Rectal smooth muscle tissue (tissue), 1 donor: Measurements from ENCODE around the gene RSPH4A.
"Not testable (repeated sequence)": the region's sequence is repeated elsewhere in the genome, so short reads cannot be mapped to it uniquely, and the experiment has no call there.

Source experiments
- H3K27ac ChIP-seq: one replicate; pipeline ENCODE4 v1.7.0; 2013; ENCODE audit warnings: low read depth, low read length, inconsistent platforms
- H3K27me3 ChIP-seq: one replicate; pipeline ENCODE4 v1.7.0; 2013; ENCODE audit warnings: low read length; ENCODE audit not compliant: control insufficient read depth, insufficient read depth
- H3K36me3 ChIP-seq: one replicate; pipeline ENCODE4 v1.7.0; 2013; ENCODE audit warnings: low read length; ENCODE audit not compliant: control insufficient read depth, insufficient read depth
- H3K4me1 ChIP-seq: one replicate; pipeline ENCODE4 v1.7.0; 2013; ENCODE audit warnings: low read length; ENCODE audit not compliant: control insufficient read depth, insufficient read depth
- H3K4me3 ChIP-seq: one replicate; pipeline ENCODE4 v1.7.0; 2013; ENCODE audit warnings: low read length
- H3K9ac ChIP-seq: one replicate; pipeline ENCODE4 v1.7.0; 2013; ENCODE audit warnings: low read length

The RSPH4A gene

DNA sequence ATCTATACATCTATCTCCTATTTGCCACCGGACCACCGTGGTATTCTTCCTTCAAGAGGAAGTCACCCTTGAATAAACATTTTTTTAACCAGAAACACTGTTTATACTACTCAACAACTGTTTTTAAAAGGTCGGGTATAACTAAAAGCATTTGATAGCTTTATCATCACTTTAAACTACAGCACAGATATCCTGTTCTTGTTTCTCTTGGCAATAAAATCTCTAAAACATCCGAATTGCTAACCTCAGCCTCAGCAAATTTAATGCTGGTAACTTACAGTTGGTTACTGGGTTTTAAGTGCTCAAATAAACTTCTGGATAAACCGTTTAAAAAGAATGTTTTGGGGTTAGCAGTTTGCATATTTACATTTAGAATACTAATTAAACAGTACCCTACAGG, 31.9 kb downstream of the RSPH4A start:
- no peak overlapping the region for H3K9ac ChIP-seq
- H3K27me3 ChIP-seq, result no peaks in the 10 kb centered on the region
- no peaks in the 10 kb centered on the region for H3K36me3 ChIP-seq
- H3K4me3 ChIP-seq, result no peak overlapping the region
- no peak overlapping the region for H3K27ac ChIP-seq
- no peaks in the 10 kb centered on the region for H3K4me1 ChIP-seq

- Histone ChIP-seq H3K4me1 (no peaks in the 10 kb centered on the region), H3K27ac (no peak overlapping the region), H3K9ac (no peak overlapping the region), H3K4me3 (no peak overlapping the region), H3K27me3 (no peaks in the 10 kb centered on the region), H3K36me3 (no peaks in the 10 kb centered on the region)
Observed at GRCh38 chr6:116649129-116649528, 32.9 kb downstream of the RSPH4A start.

DNA sequence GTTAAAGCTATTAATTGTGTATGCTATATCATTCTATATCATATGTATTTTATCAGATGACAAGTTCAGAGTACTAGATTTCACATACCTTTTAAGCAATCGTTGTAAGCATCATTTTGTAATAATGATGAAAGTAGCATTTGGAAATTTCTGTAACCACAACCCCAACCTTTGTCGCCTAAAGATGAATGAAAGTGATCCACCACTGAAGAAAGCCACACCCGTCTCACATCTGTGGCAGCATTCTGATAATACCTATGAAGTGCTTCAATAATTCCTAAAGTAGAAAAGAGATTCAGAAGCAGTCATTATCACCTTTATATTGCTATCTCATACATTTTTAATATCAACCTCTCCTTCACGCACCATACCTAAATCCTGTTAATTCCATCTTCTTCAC, 35.6 kb downstream of the RSPH4A start:
- no peaks in the 10 kb centered on the region for H3K4me1 ChIP-seq
- H3K27ac ChIP-seq, result no peak overlapping the region
- H3K36me3 ChIP-seq, result no peaks in the 10 kb centered on the region

DNA sequence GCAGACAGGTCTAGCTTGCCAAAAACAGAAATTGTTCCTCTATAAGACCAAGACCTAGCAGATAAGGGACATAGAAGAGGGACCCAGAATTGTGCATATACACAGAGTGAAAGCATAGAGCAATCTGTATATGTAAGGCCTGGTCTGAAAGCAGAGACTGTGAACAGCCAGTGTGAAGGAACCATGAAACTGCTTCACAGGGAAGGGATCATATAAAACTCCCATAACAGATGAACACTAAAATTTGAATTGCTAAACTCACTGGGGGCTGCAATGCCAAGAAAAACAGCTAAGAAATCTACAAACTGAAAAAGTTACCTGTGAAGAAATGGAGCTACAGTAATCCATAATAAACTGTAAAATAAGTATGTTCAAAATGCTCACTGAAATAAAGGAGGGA, 45.3 kb downstream of the RSPH4A start:
- H3K9ac ChIP-seq, result no peak overlapping the region
- no peaks in the 10 kb centered on the region for H3K36me3 ChIP-seq
- H3K27ac ChIP-seq, result no peak overlapping the region
- no peaks in the 10 kb centered on the region for H3K4me1 ChIP-seq
- H3K4me3 ChIP-seq, result no peak overlapping the region
- no peaks in the 10 kb centered on the region for H3K27me3 ChIP-seq

More for the DNA sequence above, 35.6 kb downstream of the RSPH4A start:
- no peaks in the 10 kb centered on the region for H3K27me3 ChIP-seq
- H3K4me3 ChIP-seq, result no peak overlapping the region
- H3K9ac ChIP-seq, result no peak overlapping the region

GRCh38 chr6:116662202-116662601, 45.9 kb downstream of the RSPH4A start:
- H3K4me3 ChIP-seq, result no peak overlapping the region
- H3K9ac ChIP-seq, result no peak overlapping the region
- no peaks in the 10 kb centered on the region for H3K4me1 ChIP-seq
- H3K27me3 ChIP-seq, result no peaks in the 10 kb centered on the region
- H3K36me3 ChIP-seq, result no peaks in the 10 kb centered on the region
- H3K27ac ChIP-seq, result no peak overlapping the region

GRCh38 chr6:116663308-116663707, 47.0 kb downstream of the RSPH4A start:
- Histone ChIP-seq H3K9ac (no peak overlapping the region), H3K36me3 (no peaks in the 10 kb centered on the region), H3K27ac (no peak overlapping the region), H3K27me3 (no peaks in the 10 kb centered on the region), H3K4me3 (no peak overlapping the region), H3K4me1 (peaks cover 4% of the 10 kb centered on the region)

DNA sequence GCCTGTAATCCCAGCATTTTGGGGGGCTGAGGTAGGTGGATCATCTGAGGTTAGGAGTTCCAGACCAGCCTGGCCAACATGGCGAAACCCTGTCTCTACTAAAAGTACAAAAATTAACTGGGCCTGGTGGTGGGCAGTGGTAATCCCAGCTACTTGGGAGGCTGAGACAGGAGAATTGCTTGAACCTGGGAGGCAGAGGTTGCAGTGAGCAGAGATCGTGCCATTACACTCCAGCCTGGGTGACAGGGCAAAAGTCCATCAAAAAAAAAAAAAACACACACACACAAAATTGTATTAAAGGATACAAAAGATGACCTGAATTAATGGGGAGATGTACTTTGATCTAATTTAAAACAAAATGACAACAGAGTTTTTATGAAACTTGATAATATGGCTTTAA, 47.9 kb downstream of the RSPH4A start:
- H3K27ac ChIP-seq, result not testable (repeated sequence)

DNA sequence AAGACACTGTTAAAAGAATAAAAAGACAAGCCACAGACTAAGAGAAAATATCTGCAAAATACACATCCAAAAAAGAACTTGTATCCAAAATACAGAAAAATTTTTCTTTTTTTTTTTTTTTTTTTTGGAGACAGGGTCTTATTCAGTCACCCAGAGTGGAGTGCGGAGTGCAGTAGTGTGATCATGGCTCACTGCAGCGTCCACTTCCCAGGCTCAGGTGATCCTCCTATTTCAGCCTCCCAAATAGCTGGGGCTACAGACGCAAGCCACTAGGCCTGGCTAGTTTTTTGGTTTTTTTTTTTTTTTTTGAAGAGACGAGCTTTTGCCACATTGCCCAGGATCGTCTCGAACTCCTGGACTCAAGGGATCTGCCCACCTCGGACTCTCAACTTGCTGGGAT, 49.2 kb downstream of the RSPH4A start:
- Histone ChIP-seq H3K27ac (no peak overlapping the region), H3K36me3 (no peaks in the 10 kb centered on the region), H3K27me3 (no peaks in the 10 kb centered on the region), H3K4me3 (no peak overlapping the region), H3K9ac (no peak overlapping the region), H3K4me1 (peaks cover 4% of the 10 kb centered on the region)

More for the DNA sequence above, 47.9 kb downstream of the RSPH4A start:
- not testable (repeated sequence) for H3K9ac ChIP-seq, H3K4me1 ChIP-seq, H3K27me3 ChIP-seq, H3K36me3 ChIP-seq, H3K4me3 ChIP-seq

DNA sequence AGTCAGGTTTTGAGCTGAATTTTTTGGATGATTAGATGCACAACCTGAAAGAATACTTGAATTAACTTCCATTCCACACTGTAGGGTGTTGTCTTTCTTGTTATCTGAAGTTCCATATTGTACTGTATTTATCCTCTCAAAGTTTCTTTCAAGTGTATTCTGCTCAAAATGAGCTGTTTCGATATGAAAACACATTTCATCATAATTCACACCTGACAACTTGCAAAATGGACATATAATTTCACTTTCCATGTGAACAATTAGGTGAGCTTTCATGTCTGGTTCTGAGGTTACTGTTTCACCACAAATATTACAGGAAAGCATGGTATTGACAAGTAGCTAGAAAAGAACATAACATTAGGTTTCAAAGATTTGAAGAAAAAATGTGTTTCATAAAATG, 50.6 kb downstream of the RSPH4A start:
- Histone ChIP-seq H3K4me3 (no peak overlapping the region), H3K36me3 (no peaks in the 10 kb centered on the region), H3K27me3 (no peaks in the 10 kb centered on the region), H3K27ac (no peak overlapping the region), H3K4me1 (peaks cover 4% of the 10 kb centered on the region), H3K9ac (no peak overlapping the region)

DNA sequence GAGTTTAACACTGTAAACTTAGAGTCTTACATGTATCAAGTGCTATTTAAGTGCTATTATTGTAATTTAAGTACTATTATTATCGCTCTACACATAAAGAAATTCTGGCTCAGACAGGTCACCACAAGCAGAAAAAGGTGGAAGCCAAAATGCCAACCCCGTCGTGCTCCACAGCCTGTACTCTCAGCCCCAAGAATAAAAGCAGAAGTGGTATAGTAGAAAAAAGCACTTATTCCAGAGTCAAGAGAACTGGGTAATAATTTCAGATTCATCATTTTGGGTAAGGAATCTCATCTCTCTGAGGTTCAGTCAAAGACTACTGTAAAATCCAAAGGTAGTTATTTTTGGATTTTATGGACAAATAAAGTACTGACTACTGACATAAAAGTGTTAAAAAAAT, 51.3 kb downstream of the RSPH4A start:
- Histone ChIP-seq H3K4me3 (peak overlapping the region; percentile 89), H3K27ac (no peak overlapping the region), H3K36me3 (no peaks in the 10 kb centered on the region), H3K27me3 (no peaks in the 10 kb centered on the region), H3K9ac (no peak overlapping the region), H3K4me1 (peaks cover 4% of the 10 kb centered on the region)

DNA sequence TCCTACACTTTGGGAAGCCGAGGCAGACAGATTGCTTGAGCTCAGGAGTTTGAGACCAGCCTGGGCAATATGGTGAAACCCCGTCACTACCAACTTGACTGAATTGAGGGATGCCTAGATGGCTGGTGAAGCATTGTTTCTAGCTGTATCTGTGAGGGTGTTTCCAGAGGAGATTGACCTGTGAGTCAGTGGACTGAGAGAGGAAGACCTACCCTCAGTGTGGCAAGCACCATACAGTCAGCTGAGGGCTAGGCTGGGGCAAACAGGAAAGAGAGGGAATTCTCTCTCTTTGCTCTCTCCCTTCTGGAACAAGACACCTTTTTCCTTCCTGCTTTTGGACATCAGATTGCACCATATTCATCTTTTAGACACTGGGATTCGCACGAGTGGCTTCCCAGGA, 56.0 kb downstream of the RSPH4A start:
- Histone ChIP-seq H3K9ac (no peak overlapping the region), H3K27me3 (no peaks in the 10 kb centered on the region), H3K36me3 (no peaks in the 10 kb centered on the region), H3K4me3 (no peak overlapping the region), H3K27ac (no peak overlapping the region), H3K4me1 (peaks cover 4% of the 10 kb centered on the region)

GRCh38 chr6:116676021-116676420, 59.7 kb downstream of the RSPH4A start:
- Histone ChIP-seq H3K4me1 (no peaks in the 10 kb centered on the region), H3K27ac (no peak overlapping the region), H3K36me3 (no peaks in the 10 kb centered on the region), H3K9ac (no peak overlapping the region), H3K4me3 (no peak overlapping the region), H3K27me3 (no peaks in the 10 kb centered on the region)

DNA sequence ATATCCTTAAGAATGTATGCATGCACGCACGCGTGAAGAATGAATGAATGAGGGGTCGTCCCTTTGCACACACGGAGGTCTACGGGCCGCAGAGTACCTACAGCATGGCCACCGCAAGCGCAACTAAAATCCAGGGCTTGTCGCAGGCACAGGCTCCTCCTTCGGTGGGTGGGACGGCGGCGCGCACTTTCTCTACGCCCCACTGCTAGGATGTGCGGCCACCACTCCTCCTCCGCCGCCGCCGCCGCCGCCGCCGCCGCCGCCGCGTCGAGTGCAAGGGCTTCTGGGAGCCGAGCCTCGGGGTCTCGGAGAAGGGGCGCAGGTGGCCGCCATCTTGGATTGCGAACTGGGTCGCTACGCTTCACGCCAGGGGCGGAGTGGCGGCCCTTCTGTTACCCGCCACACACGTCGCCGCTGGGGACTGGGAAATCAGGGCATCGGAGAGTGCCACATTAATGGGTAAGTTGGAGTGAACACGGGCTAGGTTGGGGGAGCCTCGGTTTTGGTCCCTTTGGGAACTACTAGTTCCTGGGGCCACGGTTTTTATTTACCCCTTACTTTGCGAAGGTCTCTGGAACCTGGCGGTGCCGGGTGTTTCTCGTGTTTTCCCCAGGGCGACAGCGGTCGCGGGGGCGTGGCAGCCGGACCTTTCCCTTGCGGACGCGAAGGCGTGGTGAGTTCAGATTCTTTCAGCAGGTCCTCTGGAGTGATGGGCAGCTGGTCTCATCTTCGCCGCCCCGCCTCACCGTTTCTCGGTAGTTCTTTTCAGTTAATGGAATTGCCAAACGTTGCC, 64.8 kb downstream of the RSPH4A start, which contains the start of gene KPNA5:
TSS of gene KPNA5 (plus strand) at position 332 of the 793 bp plus-strand sequence. CDS start at position 456, 124 bp downstream.
- Histone ChIP-seq H3K27me3 (no peaks in the 10 kb centered on the region), H3K4me1 (no peaks in the 10 kb centered on the region), H3K27ac (peak within 1 kb of the TSS; percentile 92), H3K9ac (peak within 1 kb of the TSS; percentile 80), H3K4me3 (peak within 1 kb of the TSS; percentile 93), H3K36me3 (no peaks in the 10 kb centered on the region)
